Measurements from ENCODE around the gene AOAH.

AOAH gene

GRCh38 chr7:36601601-36602000 lies 122.7 kb downstream of the AOAH start:
- DNase-seq (ENCODE audit: low read depth in 2 of 2), result no peak

- DNase-seq (ENCODE audit: low read depth in 2 of 2), result no peak
Measured at GRCh38 chr7:36600869-36601530, 123.3 kb downstream of the AOAH start.

- no peak for DNase-seq (ENCODE audit: low read depth in 2 of 2)
Measured at GRCh38 chr7:36600314-36600682, 124.0 kb downstream of the AOAH start.

GRCh38 chr7:36599645-36600313 lies 124.5 kb downstream of the AOAH start:
- no peak for DNase-seq (ENCODE audit: low read depth in 2 of 2)

DNA sequence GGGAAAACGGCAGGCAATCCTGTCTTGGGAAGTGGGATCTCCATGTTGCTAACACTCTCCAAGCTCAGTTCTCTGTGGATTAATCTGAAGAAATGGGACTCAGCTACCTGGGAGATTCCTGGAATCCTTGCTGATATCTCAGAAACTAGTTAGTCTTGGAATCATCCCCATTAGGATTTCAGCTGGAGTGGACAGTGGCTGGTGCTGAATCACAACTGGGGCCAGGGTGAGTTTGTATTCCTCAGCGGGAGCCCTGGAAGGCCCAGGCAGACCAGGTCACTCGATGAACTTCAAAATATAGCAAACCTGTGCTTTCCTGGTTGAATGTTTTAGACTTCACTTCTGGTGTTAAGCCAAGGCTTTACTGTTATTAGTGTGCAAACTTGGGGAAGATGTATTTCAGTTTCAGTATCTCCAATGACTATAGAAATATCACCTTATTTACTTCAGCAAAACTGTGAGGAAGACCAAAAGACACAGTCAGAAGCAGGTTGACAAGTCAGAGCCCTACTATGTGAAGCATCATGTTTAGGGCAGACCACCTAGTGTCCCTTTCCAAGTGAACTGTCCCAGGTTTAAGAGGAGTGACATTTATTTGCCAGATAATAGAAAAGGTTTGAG lies 126.1 kb downstream of the AOAH start:
- no peak for DNase-seq (ENCODE audit: low read depth in 2 of 2)

- no peak for DNase-seq (ENCODE audit: low read depth in 2 of 2)
Measured at GRCh38 chr7:36597090-36597773, 127.1 kb downstream of the AOAH start.

GRCh38 chr7:36594445-36594844 lies 129.8 kb downstream of the AOAH start:
- DNase-seq (ENCODE audit: low read depth in 2 of 2), result no peak

DNA sequence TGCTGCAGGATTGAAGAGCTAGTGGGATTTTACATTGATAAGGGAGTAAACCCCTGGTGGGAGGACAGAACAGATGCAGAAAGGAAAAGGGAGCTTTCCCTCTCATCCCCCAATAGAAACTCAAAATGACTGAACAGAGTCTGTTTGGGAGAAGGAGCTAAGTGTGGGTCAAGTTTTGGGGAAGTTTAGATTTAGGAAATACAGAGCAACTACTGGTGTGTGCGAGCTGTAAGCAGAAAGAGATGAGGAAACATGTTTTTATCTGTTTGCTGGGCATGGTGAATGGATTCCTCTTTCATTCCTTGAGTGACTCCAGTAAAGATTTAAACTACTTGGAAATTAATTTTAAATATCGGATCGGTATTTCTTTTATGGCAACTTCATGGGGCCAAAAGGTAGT lies 132.7 kb downstream of the AOAH start:
- no peak for DNase-seq (ENCODE audit: low read depth in 2 of 2)

- DNase-seq (ENCODE audit: low read depth in 2 of 2), result no peak
Measured at GRCh38 chr7:36589391-36589790, 134.9 kb downstream of the AOAH start.

GRCh38 chr7:36583318-36583717 lies 141.0 kb downstream of the AOAH start:
- no peak for DNase-seq (ENCODE audit: low read depth in 2 of 2)

- no peak for DNase-seq (ENCODE audit: low read depth in 2 of 2)
Measured at GRCh38 chr7:36575832-36576231, 148.5 kb downstream of the AOAH start.

DNA sequence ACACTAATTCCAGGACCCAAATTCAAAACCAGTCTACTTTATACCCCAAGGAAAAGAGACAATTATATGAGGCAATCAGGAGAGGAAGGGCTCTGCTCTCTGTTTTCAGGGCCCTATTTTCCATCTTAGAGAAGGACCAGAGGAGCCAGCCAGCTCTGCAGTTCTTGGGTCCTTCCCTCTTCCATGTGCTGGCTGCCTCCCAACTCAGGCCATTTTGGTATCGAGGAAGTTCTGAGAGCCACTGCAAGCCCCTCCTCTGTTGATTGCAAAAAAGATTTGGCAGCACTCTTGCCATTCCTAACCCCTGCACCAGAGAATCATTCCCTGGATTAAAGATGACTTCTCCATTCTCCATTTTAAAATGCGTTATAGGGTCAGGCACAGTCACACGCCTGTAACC lies 151.2 kb downstream of the AOAH start:
- no peak for DNase-seq (ENCODE audit: low read depth in 2 of 2)

- no peak for DNase-seq (ENCODE audit: low read depth in 2 of 2)
Measured at GRCh38 chr7:36571190-36571560, 153.1 kb downstream of the AOAH start.

DNA sequence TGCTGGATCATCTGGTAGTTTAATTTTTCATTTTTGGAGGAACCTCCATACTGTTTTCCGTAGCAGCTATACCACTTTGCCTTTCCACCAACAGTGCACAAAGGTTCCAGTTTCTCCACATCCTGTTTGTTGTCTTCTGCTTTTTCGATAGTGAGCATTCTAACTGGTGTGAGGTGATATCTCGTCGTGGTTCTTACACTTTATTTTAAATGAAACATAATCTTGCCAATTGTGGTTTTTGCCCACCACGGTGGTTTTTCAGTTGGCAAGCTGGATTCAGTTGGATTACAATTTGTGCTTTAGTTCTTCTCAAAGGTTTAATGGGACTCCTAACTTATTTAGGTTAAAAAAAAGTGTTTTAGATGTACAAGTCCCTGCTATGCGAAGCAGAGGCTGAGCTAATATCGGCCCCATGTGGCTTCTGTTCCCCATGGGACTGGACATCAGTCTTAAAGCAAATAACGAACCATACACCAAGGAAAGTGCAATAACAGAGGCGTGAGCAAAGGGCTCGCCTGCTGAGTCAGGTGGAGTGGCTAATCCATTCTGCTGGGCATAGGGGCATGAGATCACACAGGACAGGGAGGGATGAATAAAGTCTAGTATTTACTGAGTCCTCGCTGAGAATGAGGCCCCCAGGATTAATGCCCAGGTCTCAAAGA lies 153.6 kb downstream of the AOAH start:
- DNase-seq (ENCODE audit: low read depth in 2 of 2), result no peak

GRCh38 chr7:36568452-36568849 lies 155.8 kb downstream of the AOAH start:
- no peak for DNase-seq (ENCODE audit: low read depth in 2 of 2)

- DNase-seq (ENCODE audit: low read depth in 2 of 2), result no peak
Measured at GRCh38 chr7:36567699-36568451, 156.4 kb downstream of the AOAH start.

DNA sequence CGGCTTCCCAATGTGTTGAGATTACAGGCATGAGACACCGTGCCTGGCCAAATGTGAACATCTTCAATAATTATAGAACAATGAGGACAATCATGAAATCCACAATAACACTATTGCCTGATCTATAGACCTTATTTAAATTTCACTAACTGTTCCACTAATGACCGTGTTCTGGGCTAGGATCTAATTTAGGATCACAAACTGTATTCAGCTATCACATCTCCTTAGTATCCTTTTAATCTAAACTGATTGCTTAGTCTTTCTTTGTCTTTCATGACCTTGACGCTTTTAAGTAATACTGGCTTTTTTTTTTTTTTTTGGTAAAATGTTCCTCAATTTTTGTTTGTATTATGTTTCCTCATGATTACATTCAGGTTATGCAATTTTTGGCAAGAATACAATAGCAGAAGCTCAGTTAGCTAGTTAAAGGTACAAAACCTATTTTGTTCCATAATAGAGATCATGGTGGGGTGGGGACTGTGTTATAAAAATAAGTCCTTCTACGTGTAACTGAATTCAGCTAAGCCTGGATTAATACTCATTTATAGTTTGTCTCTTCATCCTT lies 158.4 kb downstream of the AOAH start:
- DNase-seq (ENCODE audit: low read depth in 2 of 2), result no peak

- no peak for DNase-seq (ENCODE audit: low read depth in 2 of 2)
Measured at GRCh38 chr7:36564489-36564888, 159.8 kb downstream of the AOAH start.

- DNase-seq (ENCODE audit: low read depth in 2 of 2), result no peak
Measured at GRCh38 chr7:36563706-36564327, 160.5 kb downstream of the AOAH start.

DNA sequence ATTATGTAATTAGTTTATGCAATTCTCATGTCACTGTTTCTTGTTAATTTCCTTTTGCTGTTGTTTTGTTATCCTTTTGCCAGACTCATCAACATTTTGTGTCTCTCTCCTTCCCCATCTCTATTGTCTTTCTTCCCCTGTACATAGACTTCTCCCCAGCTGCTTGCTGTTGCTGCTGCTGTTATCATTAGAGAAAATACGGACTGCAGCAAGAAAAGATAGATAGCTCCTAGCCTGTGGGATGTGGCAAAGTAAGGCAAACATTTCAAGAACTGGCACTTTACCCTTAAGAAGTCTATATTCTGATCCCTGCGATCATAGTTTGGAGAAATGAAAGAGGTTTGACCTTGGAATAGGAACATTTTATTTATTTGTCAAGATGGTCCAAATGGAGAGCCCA lies 162.2 kb downstream of the AOAH start:
- DNase-seq (ENCODE audit: low read depth in 2 of 2), result no peak

DNA sequence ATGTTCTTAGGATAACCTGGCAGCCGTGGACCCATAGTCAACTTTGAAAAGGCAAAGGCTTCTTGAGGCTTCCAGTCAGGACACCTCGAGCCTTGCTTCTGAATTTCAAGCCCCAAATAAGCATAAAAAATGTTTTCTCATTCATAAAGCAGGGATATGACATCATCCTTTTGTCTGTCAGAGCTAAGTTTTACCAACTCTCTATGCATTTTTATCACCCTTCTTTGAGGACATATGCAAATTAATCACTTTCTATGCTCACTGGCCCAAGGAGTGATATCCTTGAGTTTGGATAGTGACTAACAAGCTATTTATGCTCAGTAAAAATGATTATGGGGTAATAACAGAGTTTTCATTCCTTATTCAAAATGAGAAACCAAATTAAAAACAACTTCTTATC lies 175.3 kb downstream of the AOAH start:
- no peak for DNase-seq (ENCODE audit: low read depth in 2 of 2)
